GM23338 (cell line): ENCODE measurements around the gene KRTAP4-6.

Experiments used
- CREB1 ChIP-seq: fragments of 250-450 bp; sonication (Bioruptor Pico); IDR thresholded peaks from 2 replicates; pipeline ENCODE4 v1.5.0; 2020; ENCODE audit warnings: low read depth, mild to moderate bottlenecking, moderate library complexity
- CTCF ChIP-seq, 2 experiments: fragments of 200-600 bp in 1 of 2; sonication (generic) in 1 of 2; conservative IDR thresholded peaks; 2 replicates each; pipeline versions ENCODE4 v1.5.1 to v1.6.1; 2016 to 2017; ENCODE audit warnings: antibody characterized with exemption in 2 of 2, low read depth in 2 of 2, mild to moderate bottlenecking in 2 of 2, moderate library complexity in 1 of 2
- EZH2 ChIP-seq: fragments of 200-600 bp; sonication (generic); IDR thresholded peaks from one replicate; pipeline ENCODE4 v1.8.0; 2017; ENCODE audit warnings: antibody characterized with exemption, mild to moderate bottlenecking, low read depth; ENCODE audit not compliant: unreplicated experiment
- EZH2phosphoT487 ChIP-seq: fragments of 200-600 bp; sonication (generic); IDR thresholded peaks from one replicate; pipeline ENCODE4 v1.8.1; 2018; ENCODE audit warnings: antibody characterized with exemption; ENCODE audit not compliant: unreplicated experiment
- JUNB ChIP-seq: IDR thresholded peaks from one replicate; pipeline ENCODE4 v1.6.1; 2016; ENCODE audit warnings: antibody characterized with exemption; ENCODE audit not compliant: unreplicated experiment
- NANOG ChIP-seq: IDR thresholded peaks from 2 replicates; pipeline ENCODE4 v1.6.1; 2016; ENCODE audit warnings: antibody characterized with exemption, borderline replicate concordance
- POLR2AphosphoS5 ChIP-seq: IDR thresholded peaks from 2 replicates; pipeline ENCODE4 v1.6.1; 2016; ENCODE audit warnings: antibody characterized with exemption, low read depth
- REST ChIP-seq: IDR thresholded peaks from one replicate; pipeline ENCODE4 v1.6.1; 2018; ENCODE audit warnings: antibody characterized with exemption; ENCODE audit not compliant: unreplicated experiment
- ZNF114 ChIP-seq: fragments of 250-450 bp; sonication (Bioruptor Pico); IDR thresholded peaks from 2 replicates; pipeline ENCODE4 v1.5.0; 2020; ENCODE audit warnings: mild to moderate bottlenecking, moderate library complexity
- ZNF331 ChIP-seq: fragments of 250-450 bp; sonication (Bioruptor Pico); IDR thresholded peaks from 2 replicates; pipeline ENCODE4 v1.5.0; 2020; ENCODE audit warnings: low read depth, mild to moderate bottlenecking, moderate library complexity
- TF ChIP-seq, protein P1 (sequence below): IDR thresholded peaks from 2 replicates; pipeline ENCODE4 v1.6.1; 2016; ENCODE audit warnings: antibody characterized with exemption

GRCh38 chr17:41126412-41126811 is 13.9 kb downstream of the KRTAP4-6 start:
- TF ChIP-seq EZH2 (no peak), REST (no peak), CTCF (conservative IDR thresholded peaks at IDR 0.05; ENCODE audit: low read depth in 2 of 2) (no peak), EZH2phosphoT487 (no peak), POLR2AphosphoS5 (no peak), ZNF331 (no peak), JUNB (no peak), NANOG (no peak), CREB1 (no peak), ZNF114 (CRISPR knock-in tag) (no peak)
- TF ChIP-seq, protein P1, sequence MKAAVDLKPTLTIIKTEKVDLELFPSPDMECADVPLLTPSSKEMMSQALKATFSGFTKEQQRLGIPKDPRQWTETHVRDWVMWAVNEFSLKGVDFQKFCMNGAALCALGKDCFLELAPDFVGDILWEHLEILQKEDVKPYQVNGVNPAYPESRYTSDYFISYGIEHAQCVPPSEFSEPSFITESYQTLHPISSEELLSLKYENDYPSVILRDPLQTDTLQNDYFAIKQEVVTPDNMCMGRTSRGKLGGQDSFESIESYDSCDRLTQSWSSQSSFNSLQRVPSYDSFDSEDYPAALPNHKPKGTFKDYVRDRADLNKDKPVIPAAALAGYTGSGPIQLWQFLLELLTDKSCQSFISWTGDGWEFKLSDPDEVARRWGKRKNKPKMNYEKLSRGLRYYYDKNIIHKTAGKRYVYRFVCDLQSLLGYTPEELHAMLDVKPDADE, result no peak
